ENCODE results near the gene RNF26.

Gene RNF26

GRCh38 chr11:119343726-119344125, 9.4 kb downstream of the RNF26 start:
- no peak for DNase-seq
- intact Hi-C loops (cut with DNase I), result no loop called here

GRCh38 chr11:119344291-119345010, 10.1 kb downstream of the RNF26 start:
- DNase-seq, result no peak
- intact Hi-C loops (cut with DNase I), result no loop called here

- DNase-seq, result no peak
- intact Hi-C loops (cut with DNase I), result no loop called here
These were observed 11.4 kb downstream of the RNF26 start for GRCh38 chr11:119345685-119346084.

DNA sequence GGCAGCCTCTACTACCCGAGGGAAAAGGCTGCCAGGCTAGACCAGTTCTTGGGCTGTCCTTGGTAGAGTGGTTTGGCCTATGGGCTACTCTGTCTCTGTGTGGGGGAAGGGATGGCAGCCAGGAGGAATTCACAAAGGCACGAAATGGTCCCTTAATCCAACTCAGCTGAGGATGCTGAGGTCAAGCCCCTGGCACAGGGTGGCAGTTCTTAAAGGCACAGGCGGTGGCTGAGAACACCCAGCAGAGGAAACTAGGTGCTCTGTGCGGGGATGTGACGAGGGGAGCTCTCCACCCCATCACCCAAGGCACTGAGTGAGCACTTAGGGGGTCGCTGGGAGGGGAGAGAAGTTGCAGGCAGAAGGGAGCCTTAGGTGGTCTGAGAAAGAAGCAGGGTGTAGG, 12.3 kb downstream of the RNF26 start, which contains the start of gene MFRP:
MFRP (minus strand) TSS at position 101 of the 400 bp plus-strand sequence. CDS start 192 bp downstream, outside the sequence.
- intact Hi-C loops (cut with DNase I), result no loop called here
- no peak for DNase-seq

DNA sequence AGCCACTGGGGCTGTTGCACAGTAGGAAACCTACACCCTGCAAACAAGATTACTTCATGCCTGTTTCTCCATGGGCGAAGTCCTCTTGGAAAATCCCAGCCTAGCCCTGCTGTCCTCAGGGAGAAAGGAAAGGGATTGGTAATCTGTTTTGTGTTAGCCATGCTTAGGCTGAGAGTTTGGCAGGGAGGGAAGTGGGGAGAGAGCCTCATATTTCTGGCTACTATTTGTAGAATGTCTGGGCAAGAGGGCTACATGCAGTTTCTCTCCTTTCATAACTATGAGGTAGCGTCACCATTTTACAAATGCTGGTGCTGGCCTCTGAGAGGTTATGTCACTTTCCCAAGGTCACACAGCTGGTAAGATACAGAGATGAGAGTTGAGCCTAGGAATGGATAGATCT, 12.9 kb downstream of the RNF26 start:
- intact Hi-C loops (cut with DNase I), result no loop called here
- DNase-seq, result no peak

- intact Hi-C loops (cut with DNase I), result no loop called here
- no peak for DNase-seq
These were observed 13.7 kb downstream of the RNF26 start for GRCh38 chr11:119347940-119348605.

- DNase-seq, result no peak
- intact Hi-C loops (cut with DNase I), result loop anchor here (10.0 kb wide), 1 partner anchor 124 kb away; no protein-coding TSS in a partner anchor
These were observed 16.0 kb downstream of the RNF26 start for GRCh38 chr11:119350302-119350701.

- no peak for DNase-seq
- intact Hi-C loops (cut with DNase I), result loop anchor here (10.0 kb wide), 1 partner anchor 124 kb away; no protein-coding TSS in a partner anchor
These were observed 16.9 kb downstream of the RNF26 start for GRCh38 chr11:119351232-119351631.

GRCh38 chr11:119352857-119353260, 18.5 kb downstream of the RNF26 start:
- peak in 7 of 42 donors; percentile 7 to 60 (median 31) for DNase-seq
- intact Hi-C loops (cut with DNase I), result loop anchor here (10.0 kb wide), 1 partner anchor 122 kb away; no protein-coding TSS in a partner anchor

GRCh38 chr11:119355091-119355843, 20.9 kb downstream of the RNF26 start:
- intact Hi-C loops (cut with DNase I), result loop anchor here (10.0 kb wide), 1 partner anchor 120 kb away; no protein-coding TSS in a partner anchor
- DNase-seq, result peak in 3 of 42 donors; percentile 15 to 54 (median 48)

DNA sequence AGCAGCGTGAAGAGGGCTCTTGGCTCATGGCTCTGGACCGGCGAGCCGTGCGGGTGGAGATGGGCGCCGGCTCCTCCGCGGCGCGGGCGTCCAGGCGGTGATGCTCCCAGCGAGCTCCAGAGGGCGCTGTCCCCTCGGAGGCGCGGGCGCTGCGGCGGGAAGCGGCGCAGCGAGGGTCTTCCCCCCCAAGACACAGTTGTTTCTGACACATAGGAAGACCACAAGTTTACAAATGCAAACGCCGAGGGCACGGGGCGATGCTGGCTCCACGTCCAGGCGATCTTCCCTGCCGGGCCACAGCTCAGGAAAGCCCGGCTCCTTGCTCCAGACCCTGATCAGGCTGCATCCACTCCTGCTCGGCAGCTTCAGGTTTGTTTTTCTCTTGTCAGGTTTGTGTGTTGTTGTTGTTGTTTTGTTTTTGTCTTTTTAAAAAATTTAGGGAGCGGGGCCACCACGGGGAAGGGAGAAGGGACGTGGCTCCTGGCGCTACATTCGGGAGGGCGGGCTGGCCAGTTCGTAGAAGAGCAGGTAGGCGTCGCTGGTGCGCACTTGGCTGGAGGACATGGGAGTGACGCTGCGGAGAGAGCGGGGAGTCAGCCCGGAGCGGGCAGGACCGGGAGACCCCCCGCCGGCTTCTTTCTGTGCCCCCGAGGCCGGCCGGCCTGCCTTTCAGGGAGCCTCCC, 22.2 kb downstream of the RNF26 start:
- DNase-seq, result peak in 40 of 42 donors; percentile 60 to 89 (median 78)
- intact Hi-C loops (cut with DNase I), result loop anchor here (10.0 kb wide), 1 partner anchor 118 kb away; no protein-coding TSS in a partner anchor

DNA sequence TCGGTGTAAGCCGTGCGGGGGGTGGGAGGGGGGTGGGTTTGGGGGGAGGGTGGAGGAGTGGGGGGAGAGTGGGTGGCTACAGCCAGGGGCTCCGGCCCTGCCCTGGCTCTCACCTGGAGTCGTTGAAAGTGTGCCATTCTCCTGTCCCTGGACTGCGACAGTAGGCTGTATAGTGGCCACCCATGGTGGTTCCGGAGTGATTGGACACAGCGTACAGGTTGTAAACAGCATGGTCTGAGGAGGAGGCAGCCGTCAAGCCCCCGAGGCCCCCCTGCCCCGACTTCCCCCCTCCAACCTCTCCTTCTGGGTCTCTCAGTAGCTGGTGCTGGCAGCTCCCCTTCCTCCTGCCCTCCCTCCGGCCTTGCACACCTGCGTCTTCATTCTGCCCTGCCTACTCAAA, 22.7 kb downstream of the RNF26 start:
- DNase-seq, result peak in 1 of 42 donors; percentile 11
- intact Hi-C loops (cut with DNase I), result loop anchor here (10.0 kb wide), 1 partner anchor 118 kb away; no protein-coding TSS in a partner anchor

DNA sequence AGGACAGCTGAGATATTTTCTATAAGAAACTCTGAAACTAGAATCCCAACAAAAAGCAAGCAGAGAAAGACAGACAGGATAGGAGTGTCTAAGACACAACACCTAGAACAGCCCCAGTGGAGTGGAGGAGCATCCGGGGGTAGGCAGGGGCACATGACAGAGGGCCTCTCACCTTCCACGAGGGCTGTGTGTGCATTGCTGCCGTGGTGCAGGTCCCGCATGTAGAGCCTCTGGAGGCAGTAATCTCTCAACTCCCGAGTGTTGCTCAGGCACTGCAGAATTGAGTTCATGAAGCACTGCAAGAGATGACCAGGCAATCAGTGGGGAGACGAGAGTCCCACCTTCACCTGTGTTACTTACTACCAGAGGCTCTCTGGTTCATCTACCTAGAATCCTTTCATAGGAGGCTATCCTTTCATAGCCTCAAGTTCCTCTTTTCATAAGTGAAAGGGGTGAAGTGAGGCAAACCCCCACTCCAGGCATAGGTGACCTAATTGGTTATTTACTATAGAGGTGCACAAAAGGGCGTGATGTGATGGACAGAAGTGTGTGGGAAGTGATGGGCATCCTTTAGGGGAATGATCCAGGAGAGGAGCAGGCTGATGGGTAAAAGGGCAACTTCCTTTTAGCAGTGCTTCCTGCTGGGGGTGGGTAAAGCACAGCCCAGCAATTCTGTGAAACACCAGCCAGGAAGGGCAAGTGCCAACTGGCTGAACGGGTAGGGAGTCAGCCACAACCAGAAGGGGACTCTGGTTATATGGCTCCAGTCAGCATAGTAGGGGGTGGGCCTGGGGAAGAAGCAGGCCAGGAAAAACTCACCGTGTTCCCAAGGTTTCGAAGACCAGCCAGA, 25.3 kb downstream of the RNF26 start:
- intact Hi-C loops (cut with DNase I), result loop anchor here (10.0 kb wide), 1 partner anchor 115 kb away; no protein-coding TSS in a partner anchor
- DNase-seq, result peak in 1 of 42 donors; percentile 14

DNA sequence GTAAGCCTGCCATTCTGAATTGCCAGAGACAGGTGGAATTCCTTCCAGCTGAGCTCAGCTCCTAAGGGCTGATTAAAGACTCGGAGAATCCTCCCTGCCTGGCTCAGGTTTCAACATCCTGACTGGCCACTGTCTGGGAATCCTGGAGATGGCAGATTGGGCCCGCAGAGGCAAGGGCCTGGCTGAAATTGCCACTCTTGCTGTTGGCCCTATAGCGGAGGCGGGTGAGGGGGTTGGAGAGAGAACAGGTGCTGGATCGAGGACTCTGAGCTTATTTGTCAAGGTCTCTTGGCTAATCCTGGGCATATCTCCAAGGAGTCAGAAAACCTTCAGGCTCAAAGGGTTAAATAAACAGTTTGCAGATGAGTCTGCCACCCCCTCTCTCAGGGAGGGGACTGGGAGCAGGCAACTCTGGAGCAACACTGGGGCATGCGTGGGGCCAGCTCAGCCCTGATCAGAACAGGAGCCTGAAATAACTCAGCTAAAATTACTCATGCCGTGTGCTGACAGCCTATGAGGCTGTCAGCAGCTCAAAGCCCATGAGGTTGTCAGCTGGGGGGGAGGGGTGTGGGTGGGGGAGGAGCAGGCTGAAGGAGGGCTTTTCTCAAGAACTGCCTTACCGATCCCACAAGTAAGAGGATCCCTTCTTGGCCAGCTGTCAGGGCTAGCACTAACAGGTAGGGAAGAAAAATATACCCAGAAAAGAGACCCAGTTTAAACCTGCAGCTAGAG, 26.9 kb downstream of the RNF26 start:
- intact Hi-C loops (cut with DNase I), result no loop called here
- peak in 38 of 42 donors; percentile 55 to 95 (median 77) for DNase-seq

GRCh38 chr11:119361941-119362725, 27.8 kb downstream of the RNF26 start:
- peak in 6 of 42 donors; percentile 21 to 73 (median 44) for DNase-seq
- intact Hi-C loops (cut with DNase I), result no loop called here

DNA sequence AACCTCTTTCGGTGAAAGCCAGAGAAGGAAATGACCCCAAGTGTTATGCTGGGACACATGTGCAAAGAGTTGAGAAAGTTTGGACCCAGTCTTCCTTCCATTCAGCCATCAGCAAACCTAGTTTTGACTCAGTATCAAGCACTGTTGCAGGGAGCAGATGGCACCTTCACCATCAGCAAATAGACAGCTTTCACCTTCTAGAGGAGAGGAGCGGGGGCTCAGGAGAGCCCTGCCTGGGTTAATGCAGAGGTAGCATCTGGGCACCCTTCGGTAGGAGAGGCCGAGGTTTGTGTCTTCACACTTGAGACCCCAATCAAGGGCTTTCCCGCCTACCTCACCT, 28.4 kb downstream of the RNF26 start:
- intact Hi-C loops (cut with DNase I), result no loop called here
- DNase-seq, result no peak

Data from head of caudate nucleus (tissue), 42 donors.